AG04450 (cell line): ENCODE measurements around the gene GRIN2B. TPM values are rescaled to one million over a fixed set of nuclear protein-coding genes. Genes with fewer than 3 reads are reported as not detected.

Experiments used
- CTCF ChIA-PET: fragments of 300-600, 350-600 bp; formaldehyde crosslinking; extraction: SDS; loops from one replicate; lab custom pipeline; 2022; ENCODE audit warnings: antibody characterized with exemption, inconsistent platforms; lab: Charles Lee
- POLR2A ChIA-PET: fragments of 350-600 bp; formaldehyde crosslinking; extraction: SDS; loops from one replicate; lab custom pipeline; 2021; ENCODE audit warnings: antibody characterized with exemption, inconsistent platforms; lab: Yijun Ruan, JAX
- DNase-seq: peaks from one replicate; pipeline ENCODE4 v3.0.0-alpha.2; 2011; ENCODE audit warnings: low read depth, low spot score
- H3K27ac ChIP-seq: one replicate; pipeline ENCODE4 v1.5.1; 2012; ENCODE audit warnings: low read depth, low read length, control low read depth
- H3K27me3 ChIP-seq: one replicate; pipeline ENCODE4 v1.6.0; 2012; ENCODE audit warnings: low read length; ENCODE audit not compliant: control insufficient read depth, insufficient read depth
- H3K4me3 ChIP-seq: 2 replicates; pipeline ENCODE4 v1.5.1; 2011; ENCODE audit warnings: mild to moderate bottlenecking, low read depth, low read length, control low read depth
- H3K9me3 ChIP-seq: 2 replicates; pipeline ENCODE4 v1.5.1; 2012; ENCODE audit warnings: low read length; ENCODE audit not compliant: control insufficient read depth, insufficient read depth
- polyA plus RNA-seq: library from polyadenylated mRNA; depleted of rRNA; stranded (reverse); fragments of >200 nt; gene quantifications from 2 replicates; pipeline ENCODE4 v1.2.3, GENCODE V29; 2011
- TF ChIP-seq, protein P1 (sequence below): IDR thresholded peaks from 2 replicates; pipeline ENCODE4 v1.5.1; 2011; ENCODE audit warnings: low read depth, low read length, control low read depth, inconsistent platforms

The GRIN2B gene
- polyA plus RNA-seq, 1 experiment = not detected

DNA sequence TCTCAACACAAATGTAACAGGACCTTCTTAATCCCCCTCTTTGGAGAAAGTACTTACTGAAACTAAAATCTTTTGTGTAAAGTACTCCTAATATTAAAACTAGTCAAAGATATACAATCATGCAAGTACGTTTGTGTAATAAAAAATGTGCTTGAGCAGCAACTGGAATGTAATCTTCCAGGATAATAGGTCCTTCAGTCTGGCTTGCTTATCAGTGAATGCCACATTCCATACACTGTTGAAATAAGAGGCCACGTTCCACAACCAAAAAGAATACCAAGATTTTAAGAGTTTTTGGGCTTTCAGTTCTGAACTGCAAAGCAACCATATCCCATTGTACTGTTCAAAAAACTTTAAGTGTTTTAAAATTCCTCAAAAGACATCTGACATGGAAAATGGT lies 26.2 kb upstream of the GRIN2B start:
- no peak for DNase-seq
- TF ChIP-seq, protein P1, sequence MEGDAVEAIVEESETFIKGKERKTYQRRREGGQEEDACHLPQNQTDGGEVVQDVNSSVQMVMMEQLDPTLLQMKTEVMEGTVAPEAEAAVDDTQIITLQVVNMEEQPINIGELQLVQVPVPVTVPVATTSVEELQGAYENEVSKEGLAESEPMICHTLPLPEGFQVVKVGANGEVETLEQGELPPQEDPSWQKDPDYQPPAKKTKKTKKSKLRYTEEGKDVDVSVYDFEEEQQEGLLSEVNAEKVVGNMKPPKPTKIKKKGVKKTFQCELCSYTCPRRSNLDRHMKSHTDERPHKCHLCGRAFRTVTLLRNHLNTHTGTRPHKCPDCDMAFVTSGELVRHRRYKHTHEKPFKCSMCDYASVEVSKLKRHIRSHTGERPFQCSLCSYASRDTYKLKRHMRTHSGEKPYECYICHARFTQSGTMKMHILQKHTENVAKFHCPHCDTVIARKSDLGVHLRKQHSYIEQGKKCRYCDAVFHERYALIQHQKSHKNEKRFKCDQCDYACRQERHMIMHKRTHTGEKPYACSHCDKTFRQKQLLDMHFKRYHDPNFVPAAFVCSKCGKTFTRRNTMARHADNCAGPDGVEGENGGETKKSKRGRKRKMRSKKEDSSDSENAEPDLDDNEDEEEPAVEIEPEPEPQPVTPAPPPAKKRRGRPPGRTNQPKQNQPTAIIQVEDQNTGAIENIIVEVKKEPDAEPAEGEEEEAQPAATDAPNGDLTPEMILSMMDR = no peak
- Histone ChIP-seq H3K4me3 (no peak overlapping the region), H3K27ac (no peak overlapping the region), H3K9me3 (no peaks in the 10 kb centered on the region), H3K27me3 (no peaks in the 10 kb centered on the region)
- POLR2A ChIA-PET = no interaction called here
- CTCF ChIA-PET = no interaction called here

DNA sequence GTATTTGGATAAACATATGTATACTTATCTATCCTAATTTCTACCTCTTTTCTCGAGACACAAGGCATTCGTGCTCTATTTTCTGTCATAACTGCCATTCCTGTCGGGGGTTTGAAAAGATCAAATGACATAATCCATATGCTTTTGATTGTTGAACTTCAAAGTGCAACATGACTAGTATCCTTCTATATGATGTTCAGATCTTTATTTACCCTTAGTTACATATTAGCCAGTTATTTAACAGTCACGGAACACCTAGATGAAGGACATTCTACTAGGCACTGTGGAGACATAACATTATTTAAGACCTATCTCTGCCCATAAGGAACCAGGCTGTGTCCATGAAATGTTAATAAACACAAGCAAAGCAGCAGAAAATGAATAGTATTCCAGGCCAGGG lies 11.2 kb upstream of the GRIN2B start:
- ChIA-PET CTCF (no interaction called here), POLR2A (no interaction called here)
- Histone ChIP-seq H3K4me3 (no peak overlapping the region), H3K27ac (no peak overlapping the region), H3K9me3 (no peaks in the 10 kb centered on the region; the same call in none of the 2 replicates), H3K27me3 (no peaks in the 10 kb centered on the region)
- no peak for DNase-seq
- TF ChIP-seq, protein P1 = no peak

DNA sequence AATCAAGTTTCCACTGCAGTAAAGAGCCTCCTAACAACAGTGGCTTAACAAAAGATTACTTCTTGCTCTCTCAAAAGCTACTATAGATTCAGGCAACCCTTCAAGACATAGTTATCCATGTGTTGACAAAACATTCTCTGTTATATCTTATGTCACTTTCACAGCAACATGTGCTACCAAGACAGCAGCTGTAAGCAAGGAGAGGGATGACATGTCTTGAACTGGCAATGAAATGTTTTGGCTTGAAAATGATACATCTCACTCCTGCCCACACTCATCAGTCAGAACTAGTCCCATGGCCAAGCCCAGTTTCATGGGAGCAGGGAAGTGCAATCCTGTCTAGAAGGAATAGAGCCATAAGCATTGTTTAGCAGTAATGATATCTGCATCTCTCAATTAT lies 10.7 kb upstream of the GRIN2B start:
- Histone ChIP-seq H3K4me3 (no peak overlapping the region), H3K9me3 (no peaks in the 10 kb centered on the region; the same call in none of the 2 replicates), H3K27ac (no peak overlapping the region), H3K27me3 (no peaks in the 10 kb centered on the region)
- TF ChIP-seq, protein P1 = no peak
- ChIA-PET CTCF (no interaction called here), POLR2A (no interaction called here)
- DNase-seq = no peak

DNA sequence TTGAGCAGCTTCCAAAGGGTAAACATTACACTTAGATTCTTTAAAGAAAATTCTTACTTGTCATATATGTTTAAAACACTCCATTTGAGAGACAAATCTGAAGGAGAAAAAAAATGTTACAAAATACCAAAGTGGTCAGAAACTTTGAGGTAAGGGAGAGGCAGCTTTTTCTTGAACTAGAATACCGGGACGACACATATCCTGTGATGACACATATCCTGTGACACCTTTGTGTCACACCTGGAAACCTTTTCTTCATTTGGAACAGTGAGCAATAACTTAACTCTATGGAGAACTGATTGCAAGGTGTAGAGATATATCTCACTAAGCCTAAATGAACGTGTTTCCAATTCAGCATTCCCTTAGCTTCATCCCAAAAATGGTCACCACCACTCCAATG lies 4.6 kb upstream of the GRIN2B start:
- ChIA-PET POLR2A (no interaction called here), CTCF (no interaction called here)
- H3K27me3 ChIP-seq = peaks cover 5% of the 10 kb centered on the region
- no peaks in the 10 kb centered on the region; the same call in 1 of the 2 replicates for H3K9me3 ChIP-seq
- H3K27ac ChIP-seq = no peak overlapping the region
- no peak for DNase-seq
- no peak overlapping the region for H3K4me3 ChIP-seq
- TF ChIP-seq, protein P1 = no peak

DNA sequence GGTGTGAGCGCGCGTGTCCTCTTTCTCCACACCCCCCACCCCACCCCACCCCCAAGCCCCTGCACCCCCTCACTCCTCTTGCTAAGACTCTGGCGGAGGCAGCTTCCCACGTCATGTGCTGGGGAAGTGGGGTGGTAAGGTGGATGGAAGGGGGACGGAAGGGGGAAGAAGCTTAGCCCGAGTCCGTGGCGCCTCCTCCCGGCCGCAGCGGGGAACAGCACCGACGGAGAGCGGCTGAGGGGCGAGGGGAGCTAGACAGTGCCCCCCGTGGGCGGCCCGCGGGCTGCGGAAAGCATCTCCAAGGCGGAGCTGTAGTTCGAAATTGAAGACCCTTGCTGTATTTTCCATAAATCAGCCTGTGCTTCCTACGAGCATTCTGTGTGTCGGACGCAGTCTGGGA lies 588 bp upstream of the GRIN2B start:
- no peak for DNase-seq
- Histone ChIP-seq H3K27me3 (peaks cover 6% of the 10 kb centered on the region), H3K4me3 (no peak overlapping the region), H3K9me3 (no peaks in the 10 kb centered on the region; the same call in 1 of the 2 replicates), H3K27ac (no peak overlapping the region)
- TF ChIP-seq, protein P1 = no peak
- CTCF ChIA-PET = interaction anchor here (0.9 kb wide), 1 partner anchor 234 kb away, joined by 3 read pairs; no protein-coding TSS in a partner anchor
- POLR2A ChIA-PET = no interaction called here
